ENCODE measurements around the gene CEP68. TPM values are rescaled to one million over a fixed set of nuclear protein-coding genes. Genes with fewer than 3 reads are reported as not detected.
"Not testable (repeated sequence)": the region's sequence is repeated elsewhere in the genome, so short reads cannot be mapped to it uniquely, and the experiment has no call there.

The CEP68 gene
- polyA plus RNA-seq, 4 donors = 28.4 to 30.1 (median 29.6) TPM

- DNase-seq (ENCODE audit: low read depth in 4 of 4, low spot score in 2 of 4) = no peak
These were observed 21.7 kb downstream of the CEP68 start for GRCh38 chr2:65077898-65078297.

GRCh38 chr2:65079017-65079416, 22.8 kb downstream of the CEP68 start:
- no peak for DNase-seq (ENCODE audit: low read depth in 4 of 4, low spot score in 2 of 4)

GRCh38 chr2:65081232-65081685, 25.0 kb downstream of the CEP68 start:
- no peak for DNase-seq (ENCODE audit: low read depth in 4 of 4, low spot score in 2 of 4)

GRCh38 chr2:65085148-65085547, 28.9 kb downstream of the CEP68 start:
- DNase-seq (ENCODE audit: low read depth in 4 of 4, low spot score in 2 of 4) = no peak

- no peak for DNase-seq (ENCODE audit: low read depth in 4 of 4, low spot score in 2 of 4)
These were observed 36.6 kb downstream of the CEP68 start for GRCh38 chr2:65092791-65093190.

- no peak for DNase-seq (ENCODE audit: low read depth in 4 of 4, low spot score in 2 of 4)
These were observed 37.0 kb downstream of the CEP68 start for GRCh38 chr2:65093211-65093610.

- no peak for DNase-seq (ENCODE audit: low read depth in 4 of 4, low spot score in 2 of 4)
These were observed 40.7 kb downstream of the CEP68 start for GRCh38 chr2:65096948-65097347.

- no peak for DNase-seq (ENCODE audit: low read depth in 4 of 4, low spot score in 2 of 4)
These were observed 41.6 kb downstream of the CEP68 start for GRCh38 chr2:65097844-65098243.

GRCh38 chr2:65098741-65099140, 42.5 kb downstream of the CEP68 start:
- no peak for DNase-seq (ENCODE audit: low read depth in 4 of 4, low spot score in 2 of 4)

- no peak for DNase-seq (ENCODE audit: low read depth in 4 of 4, low spot score in 2 of 4)
These were observed 44.9 kb downstream of the CEP68 start for GRCh38 chr2:65101071-65101470.

- DNase-seq (ENCODE audit: low read depth in 4 of 4, low spot score in 2 of 4) = no peak
These were observed 46.9 kb downstream of the CEP68 start for GRCh38 chr2:65103013-65103715.

- DNase-seq (ENCODE audit: low read depth in 4 of 4, low spot score in 2 of 4) = no peak
These were observed 51.3 kb downstream of the CEP68 start for GRCh38 chr2:65107530-65107929.

GRCh38 chr2:65108780-65109179, 52.6 kb downstream of the CEP68 start:
- DNase-seq (ENCODE audit: low read depth in 4 of 4, low spot score in 2 of 4) = no peak

- no peak for DNase-seq (ENCODE audit: low read depth in 4 of 4, low spot score in 2 of 4)
These were observed 56.4 kb downstream of the CEP68 start for GRCh38 chr2:65112633-65113032.

- DNase-seq (ENCODE audit: low read depth in 4 of 4, low spot score in 2 of 4) = no peak
These were observed 57.0 kb downstream of the CEP68 start for GRCh38 chr2:65113229-65113628.

GRCh38 chr2:65113816-65114215, 57.6 kb downstream of the CEP68 start:
- no peak for DNase-seq (ENCODE audit: low read depth in 4 of 4, low spot score in 2 of 4)

GRCh38 chr2:65114921-65115320, 58.7 kb downstream of the CEP68 start:
- no peak for DNase-seq (ENCODE audit: low read depth in 4 of 4, low spot score in 2 of 4)

GRCh38 chr2:65116645-65117044, 60.4 kb downstream of the CEP68 start:
- no peak for DNase-seq (ENCODE audit: low read depth in 4 of 4, low spot score in 2 of 4)

- DNase-seq (ENCODE audit: low read depth in 4 of 4, low spot score in 2 of 4) = no peak
These were observed 64.9 kb downstream of the CEP68 start for GRCh38 chr2:65120990-65121693.

GRCh38 chr2:65122313-65122712, 66.1 kb downstream of the CEP68 start:
- DNase-seq (ENCODE audit: low read depth in 4 of 4, low spot score in 2 of 4) = no peak

GRCh38 chr2:65125457-65125856, 69.2 kb downstream of the CEP68 start:
- not testable (repeated sequence) for DNase-seq (ENCODE audit: low read depth in 4 of 4, low spot score in 2 of 4)

Data from left renal cortex interstitium (tissue), 4 donors.